NT2/D1 (cell line): ENCODE measurements around the gene SLIT1.

ENCODE experiments used
- SUZ12 ChIP-seq: IDR thresholded peaks from 2 replicates; pipeline ENCODE4 v1.6.1; 2011; ENCODE audit not compliant: insufficient read length, insufficient read depth; ENCODE audit errors: extremely low read depth
- YY1 ChIP-seq: IDR thresholded peaks from 2 replicates; pipeline ENCODE4 v1.6.1; 2011; ENCODE audit not compliant: insufficient read length, insufficient read depth
- ZNF274 ChIP-seq: IDR thresholded peaks from 2 replicates; pipeline ENCODE4 v1.6.1; 2011; ENCODE audit warnings: mild to moderate bottlenecking, low read depth, low read length

DNA sequence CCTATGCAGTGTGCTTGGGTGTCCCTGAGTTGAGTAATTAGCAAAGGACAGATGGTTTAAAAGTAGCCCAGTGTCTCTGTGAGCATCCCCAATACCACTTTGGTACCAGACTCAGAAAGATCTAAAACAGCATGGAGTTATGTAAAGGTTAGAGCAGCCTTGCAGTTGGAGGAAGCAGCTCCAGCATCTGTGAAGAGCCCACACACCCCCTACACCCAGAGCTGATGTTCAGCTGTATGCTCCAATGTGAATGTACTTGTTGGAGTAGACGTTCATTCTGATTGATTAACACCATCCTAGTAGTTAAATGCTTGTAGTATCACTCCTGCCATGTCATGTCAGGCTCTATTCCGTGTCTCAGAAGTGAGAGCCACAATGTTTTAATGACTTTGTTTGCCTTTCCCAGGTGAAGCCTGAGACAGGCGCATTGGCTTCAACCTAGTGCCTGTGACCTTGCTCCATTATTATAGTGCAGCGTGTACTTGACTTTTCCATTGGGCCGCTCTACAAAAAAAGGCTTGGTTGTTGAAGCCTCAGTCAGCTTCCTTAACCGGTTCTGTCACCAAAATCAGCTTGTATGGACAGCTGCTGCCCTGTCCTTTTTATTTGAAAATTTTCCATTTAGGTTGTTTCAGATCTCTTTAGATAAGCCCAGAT is 199.4 kb downstream of the SLIT1 start:
- TF ChIP-seq ZNF274 = no peak
- TF ChIP-seq YY1 = no peak
- TF ChIP-seq SUZ12 = no peak
